G401 (cell line): ENCODE results near the gene COL4A1. TPM values are rescaled to one million over a fixed set of nuclear protein-coding genes. Genes with fewer than 3 reads are reported as not detected.
"Not testable (repeated sequence)": the region's sequence is repeated elsewhere in the genome, so short reads cannot be mapped to it uniquely, and the experiment has no call there.

Experiments used
- DNase-seq: peaks from one replicate; pipeline ENCODE4 v3.0.0-alpha.2; 2015; ENCODE audit warnings: low spot score
- in situ Hi-C: cut with HindIII; loops from 2 replicates; pipeline ENCODE4 v1.10.0; 2016; ENCODE audit warnings: low sequenced_read_pairs, mixed read lengths
- total RNA-seq: library from RNA; depleted of rRNA; stranded (reverse); fragments of >200 nt; shearing (Covaris generic); gene quantifications from 2 replicates; pipeline ENCODE4 v1.2.3, GENCODE V29; 2014

The COL4A1 gene
- total RNA-seq, 1 experiment from 2014 or later: 0.98 TPM

- in situ Hi-C loops: no loop called here
- no peak for DNase-seq
These were observed 186.7 kb downstream of the COL4A1 start for GRCh38 chr13:110119935-110120905.

- in situ Hi-C loops: no loop called here
- DNase-seq: no peak
These were observed 188.9 kb downstream of the COL4A1 start for GRCh38 chr13:110118106-110118505.

GRCh38 chr13:110116072-110116487, 190.9 kb downstream of the COL4A1 start:
- in situ Hi-C loops: no loop called here
- no peak for DNase-seq

GRCh38 chr13:110115591-110115990, 191.4 kb downstream of the COL4A1 start:
- DNase-seq: no peak
- in situ Hi-C loops: no loop called here

- in situ Hi-C loops: no loop called here
- no peak for DNase-seq
These were observed 192.6 kb downstream of the COL4A1 start for GRCh38 chr13:110114316-110114715.

GRCh38 chr13:110113284-110113764, 193.6 kb downstream of the COL4A1 start:
- no peak for DNase-seq
- in situ Hi-C loops: no loop called here

GRCh38 chr13:110112379-110112778, 194.6 kb downstream of the COL4A1 start:
- DNase-seq, in situ Hi-C loops: not testable (repeated sequence)

GRCh38 chr13:110110783-110111182, 196.2 kb downstream of the COL4A1 start:
- DNase-seq: no peak
- in situ Hi-C loops: no loop called here

- in situ Hi-C loops: no loop called here
- DNase-seq: peak; percentile 33
These were observed 197.0 kb downstream of the COL4A1 start for GRCh38 chr13:110109910-110110309.

GRCh38 chr13:110109140-110109783, 197.7 kb downstream of the COL4A1 start:
- in situ Hi-C loops: no loop called here
- no peak for DNase-seq

- peak; percentile 26 for DNase-seq
- in situ Hi-C loops: no loop called here
These were observed 198.4 kb downstream of the COL4A1 start for GRCh38 chr13:110108348-110109139.

GRCh38 chr13:110107568-110108347, 199.2 kb downstream of the COL4A1 start:
- DNase-seq: no peak
- in situ Hi-C loops: no loop called here

- no peak for DNase-seq
- in situ Hi-C loops: no loop called here
These were observed 200.2 kb downstream of the COL4A1 start for GRCh38 chr13:110106726-110107125.

- DNase-seq: no peak
- in situ Hi-C loops: no loop called here
These were observed 201.8 kb downstream of the COL4A1 start for GRCh38 chr13:110105136-110105535.

GRCh38 chr13:110103534-110103933, 203.4 kb downstream of the COL4A1 start:
- no peak for DNase-seq
- in situ Hi-C loops: no loop called here

- DNase-seq: no peak
- in situ Hi-C loops: no loop called here
These were observed 203.9 kb downstream of the COL4A1 start for GRCh38 chr13:110103026-110103425.

- DNase-seq: no peak
- in situ Hi-C loops: no loop called here
These were observed 204.9 kb downstream of the COL4A1 start for GRCh38 chr13:110102053-110102452.

- DNase-seq: no peak
- in situ Hi-C loops: no loop called here
These were observed 207.0 kb downstream of the COL4A1 start for GRCh38 chr13:110099922-110100321.
